ENCODE results near the gene ROR1.
"Not testable (repeated sequence)": the region's sequence is repeated elsewhere in the genome, so short reads cannot be mapped to it uniquely, and the experiment has no call there.

Gene ROR1

DNA sequence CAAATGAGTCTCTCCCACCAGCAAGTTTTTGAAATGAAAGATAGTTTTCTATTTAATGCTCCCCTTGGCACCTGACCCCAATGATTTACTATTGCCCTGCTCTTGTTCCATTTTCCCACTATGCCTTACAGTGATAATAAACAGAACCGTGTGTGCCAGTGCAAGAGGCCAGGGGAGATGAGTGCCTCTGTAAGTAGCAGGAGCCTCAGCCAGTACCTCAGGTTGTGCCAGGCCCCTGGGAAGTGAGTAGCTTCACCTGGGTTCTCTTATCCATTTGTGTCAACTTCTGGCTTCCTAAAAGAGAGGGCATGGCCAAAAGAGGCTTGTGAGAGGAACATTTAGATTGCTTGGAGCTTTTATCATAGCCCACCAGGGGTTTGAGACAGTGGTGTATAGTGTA lies 3.4 kb upstream of the ROR1 start:
- DNase-seq = no peak

DNA sequence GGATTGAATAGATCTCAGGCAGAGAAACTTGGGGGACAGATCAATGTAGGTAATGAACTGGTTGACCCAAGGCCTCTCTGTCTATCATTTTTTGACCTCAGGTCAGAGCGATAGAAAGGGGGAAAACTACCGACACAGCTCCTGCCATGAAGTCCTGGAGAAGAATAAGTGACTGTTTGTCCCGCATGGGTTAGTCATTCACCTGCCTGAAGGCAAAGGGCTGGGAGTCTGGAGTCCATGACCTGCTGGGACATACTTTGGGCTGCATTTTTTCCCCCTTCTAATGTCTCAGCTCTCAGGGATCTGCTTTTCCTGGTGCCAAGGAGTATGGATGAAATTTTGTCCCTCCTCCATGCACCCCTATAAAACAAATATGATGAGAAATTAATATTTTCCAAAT lies 1.6 kb upstream of the ROR1 start:
- no peak for DNase-seq

DNA sequence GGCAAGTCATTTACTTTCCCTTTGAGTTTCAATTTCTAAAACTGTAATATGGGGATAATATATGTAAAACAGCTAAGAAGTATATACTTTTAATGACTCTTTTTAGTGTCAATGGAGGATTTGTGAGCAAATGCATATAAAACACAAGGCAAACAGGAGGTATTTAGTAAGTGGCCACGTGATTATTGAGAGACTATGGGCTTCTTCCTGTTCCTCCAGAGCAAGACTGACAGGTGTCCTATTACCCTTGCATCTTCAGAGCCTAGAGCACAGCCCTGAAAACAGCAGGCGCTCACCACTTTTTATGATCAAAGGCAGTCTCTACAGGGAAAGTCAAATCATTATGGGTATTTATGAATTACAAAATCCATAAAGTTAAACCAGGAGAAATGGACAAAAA lies 941 bp upstream of the ROR1 start:
- DNase-seq = no peak

DNA sequence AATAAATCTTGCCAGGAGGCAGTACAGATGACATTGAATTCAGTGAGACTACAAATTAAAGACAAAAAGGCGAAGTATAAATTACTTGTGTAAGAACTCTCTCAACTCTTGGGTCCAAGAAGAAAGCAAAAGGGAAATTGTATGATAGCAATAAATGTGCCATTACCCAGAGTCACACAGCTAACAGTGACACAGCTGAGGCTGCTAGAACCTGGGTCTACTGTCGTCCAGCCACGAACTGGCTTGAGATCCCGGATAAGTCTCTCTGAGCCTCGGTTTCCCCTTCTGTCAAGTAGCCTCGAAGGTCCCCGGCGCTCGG lies 362 bp upstream of the ROR1 start:
- DNase-seq = no peak

DNA sequence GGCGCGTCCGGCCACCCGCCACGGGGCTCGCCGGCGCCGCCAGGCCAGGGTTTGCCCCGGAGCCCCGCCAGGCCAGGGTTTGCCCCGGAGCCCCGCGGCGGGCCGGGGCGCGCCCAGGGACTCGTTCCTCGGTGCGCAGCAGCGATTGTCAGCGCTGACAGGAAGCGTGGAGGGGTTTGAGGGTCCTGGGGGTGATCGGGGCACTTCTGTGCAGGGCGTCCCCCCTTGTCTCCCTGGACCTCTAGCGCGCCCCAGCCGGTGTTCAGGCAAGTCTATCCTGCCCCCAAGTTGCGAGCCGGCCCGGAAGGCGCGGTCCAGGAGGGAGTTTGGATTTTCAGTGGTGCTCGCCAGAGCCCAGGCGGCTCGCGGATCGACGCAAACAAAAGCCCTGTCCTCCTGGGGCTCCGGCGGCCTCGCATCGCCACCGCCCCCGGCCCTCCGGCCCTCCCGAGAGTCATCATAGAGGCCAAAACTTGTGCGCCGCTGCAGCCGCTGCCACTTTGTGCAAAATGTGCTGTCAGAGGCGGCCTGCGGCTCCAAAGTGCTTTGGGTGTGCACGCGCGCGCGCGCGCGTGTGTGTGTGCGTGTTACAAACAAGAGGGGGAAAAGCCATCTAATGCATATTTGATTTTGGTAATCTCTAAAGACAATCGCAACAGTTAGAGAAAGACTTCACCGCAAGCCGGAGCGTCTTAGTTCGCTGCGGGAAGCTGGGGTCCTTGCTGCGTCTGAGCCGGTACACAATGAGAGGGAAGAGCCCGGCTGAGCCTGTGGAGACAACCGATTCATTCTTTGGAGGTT lies 1.0 kb downstream of the ROR1 start:
- no peak for DNase-seq

DNA sequence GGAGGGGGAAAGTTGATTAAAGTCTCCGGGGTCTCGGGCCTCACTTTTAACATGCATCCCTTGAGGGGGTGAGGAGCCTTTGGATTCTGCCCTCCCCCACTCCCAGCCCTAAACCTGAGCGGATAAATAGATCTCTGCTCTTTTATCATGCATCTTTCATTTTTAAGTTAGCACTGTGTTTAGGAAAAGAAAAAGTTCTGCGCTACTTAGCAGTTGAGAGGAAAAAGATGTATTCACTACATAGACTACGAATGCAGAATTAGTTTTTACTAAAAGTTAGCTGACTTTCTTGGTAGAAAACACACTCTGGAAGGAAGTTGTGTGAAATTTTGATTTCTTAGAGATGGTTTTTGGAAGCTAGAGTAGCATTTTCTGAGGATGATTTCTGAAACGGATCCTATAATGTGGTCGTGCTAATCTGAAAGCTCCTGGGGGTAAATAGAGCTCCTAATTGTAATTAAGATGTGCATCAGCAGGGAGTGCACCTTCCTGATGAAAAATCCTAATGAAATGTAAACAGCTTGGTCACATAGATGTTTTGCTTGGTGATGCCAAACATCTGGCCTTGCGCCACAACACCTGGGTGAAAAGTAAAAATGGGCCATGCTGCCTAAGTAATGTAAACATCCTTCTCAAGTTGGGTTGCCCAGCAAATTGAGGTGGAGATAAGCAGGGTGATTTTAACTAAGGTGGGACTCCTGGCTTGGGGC lies 1.8 kb downstream of the ROR1 start:
- DNase-seq = no peak

DNA sequence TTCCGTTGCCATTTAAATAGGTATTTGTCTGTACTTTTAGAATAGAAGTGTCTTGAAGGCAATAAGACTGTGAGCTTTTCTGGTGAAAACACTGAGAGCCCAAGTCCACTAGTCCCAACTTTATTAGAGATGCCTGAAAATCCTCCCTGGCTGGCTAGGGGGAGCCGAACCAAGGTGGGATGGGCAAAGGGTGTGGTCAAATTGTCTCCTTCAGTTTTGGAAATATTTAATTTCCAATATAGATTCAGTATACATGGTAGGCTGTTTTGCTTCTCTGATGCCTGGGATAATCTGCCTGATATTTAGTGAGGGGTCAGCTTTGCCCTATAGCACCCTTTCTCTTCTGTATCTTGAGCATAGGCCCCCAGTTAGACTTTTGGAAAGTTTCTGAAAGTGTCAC lies 3.5 kb downstream of the ROR1 start:
- DNase-seq = no peak

DNA sequence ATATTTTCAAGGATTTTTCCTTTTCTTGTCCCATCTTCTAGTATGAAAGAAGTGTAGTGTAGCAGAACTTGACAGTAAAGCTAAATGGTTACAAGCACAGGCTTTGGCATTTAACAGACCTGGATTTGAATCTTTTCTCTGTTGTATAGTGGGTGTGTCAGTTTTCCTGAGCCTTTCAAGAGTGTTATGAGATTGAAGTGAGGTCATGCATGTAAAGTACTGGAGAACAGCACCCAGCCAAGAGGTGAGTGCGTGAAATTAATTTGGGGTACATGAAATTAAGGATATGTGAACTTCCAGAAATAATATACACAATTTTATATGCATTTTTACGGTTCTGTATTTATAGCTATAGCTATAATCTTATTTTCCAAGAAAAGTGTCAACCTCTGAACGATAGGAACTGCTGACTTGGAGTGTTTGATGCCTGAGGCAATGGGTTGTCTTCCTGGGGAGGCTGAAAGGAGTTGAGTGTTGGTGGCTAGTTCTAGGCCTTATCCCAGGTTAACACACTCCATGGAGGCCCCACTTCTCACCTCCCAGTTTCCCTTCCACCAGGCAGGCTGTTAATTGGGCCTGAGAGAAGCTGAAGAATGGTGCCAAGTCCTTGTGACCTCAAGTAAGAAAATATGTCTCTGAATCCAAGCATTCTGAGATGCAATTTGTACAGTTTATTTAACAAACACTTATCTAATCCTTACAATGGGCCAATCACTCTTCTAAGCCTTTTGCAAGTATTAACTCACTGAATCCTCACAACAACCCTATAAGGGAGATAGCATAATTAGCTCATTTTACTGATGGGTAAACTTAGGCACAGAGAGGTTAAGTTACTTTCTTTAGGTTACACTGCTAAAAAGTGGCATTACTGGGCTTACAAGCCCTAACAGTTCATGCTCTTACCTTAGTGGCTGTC lies 4.4 kb downstream of the ROR1 start:
- DNase-seq = no peak

DNA sequence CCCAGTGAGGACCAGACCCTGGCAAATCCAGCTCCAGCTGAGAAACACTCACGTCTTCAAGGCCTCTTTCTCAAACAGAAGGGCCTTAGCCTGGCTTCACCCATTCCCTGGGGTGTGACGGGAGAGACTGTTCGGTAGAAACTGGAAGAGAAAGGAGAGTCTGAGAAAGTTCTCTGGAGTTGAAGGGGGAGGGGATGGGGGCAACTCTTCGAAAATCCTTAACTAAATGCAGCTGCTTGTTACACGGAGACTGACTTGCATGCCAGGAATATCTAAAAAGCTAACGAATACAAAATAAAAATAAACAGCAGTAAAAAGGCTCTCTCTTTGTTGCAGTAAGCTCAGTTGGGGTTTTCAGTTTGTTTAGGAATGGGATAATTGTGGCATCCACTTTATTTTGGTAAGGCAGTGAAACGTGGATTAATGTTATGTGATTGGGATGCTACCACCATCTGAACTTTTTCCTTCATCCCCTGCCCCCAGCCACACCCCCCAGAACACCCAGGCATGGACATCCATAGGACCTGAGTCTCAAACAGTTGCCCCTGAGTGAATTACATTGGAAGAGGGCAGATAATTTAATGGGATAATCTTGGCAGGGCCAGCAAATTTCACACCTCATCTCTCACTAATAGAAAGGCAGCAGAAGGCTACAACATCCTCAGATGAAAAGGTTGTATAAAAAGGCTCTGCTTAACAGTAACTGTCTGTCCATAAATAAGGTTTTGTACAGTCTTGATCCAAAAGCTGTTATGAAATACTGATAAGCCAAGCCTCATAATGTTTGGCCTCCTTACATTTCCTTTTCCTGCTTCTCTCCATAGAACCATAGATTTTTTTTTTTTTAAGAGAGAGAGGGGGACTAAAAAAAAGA lies 5.8 kb downstream of the ROR1 start:
- no peak for DNase-seq

DNA sequence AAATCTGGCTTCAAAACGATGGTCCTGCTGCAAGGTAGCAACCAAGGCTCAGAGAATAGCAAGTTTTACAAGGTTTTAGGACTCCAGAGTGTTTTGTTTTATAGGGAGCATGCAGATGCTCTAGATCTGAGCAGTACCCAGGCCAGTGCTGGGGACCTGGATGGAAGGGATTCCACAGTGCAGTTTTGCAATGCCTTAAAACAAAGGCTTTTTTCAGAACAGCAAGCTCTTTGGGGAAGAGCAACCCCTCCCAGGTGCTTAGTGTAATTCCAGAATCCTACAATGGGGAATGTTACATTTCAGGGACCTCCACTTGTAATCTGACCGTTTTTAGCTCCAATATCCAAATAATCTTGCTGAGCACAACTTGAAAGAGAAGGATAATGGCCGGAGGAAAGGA lies 6.7 kb downstream of the ROR1 start:
- no peak for DNase-seq

DNA sequence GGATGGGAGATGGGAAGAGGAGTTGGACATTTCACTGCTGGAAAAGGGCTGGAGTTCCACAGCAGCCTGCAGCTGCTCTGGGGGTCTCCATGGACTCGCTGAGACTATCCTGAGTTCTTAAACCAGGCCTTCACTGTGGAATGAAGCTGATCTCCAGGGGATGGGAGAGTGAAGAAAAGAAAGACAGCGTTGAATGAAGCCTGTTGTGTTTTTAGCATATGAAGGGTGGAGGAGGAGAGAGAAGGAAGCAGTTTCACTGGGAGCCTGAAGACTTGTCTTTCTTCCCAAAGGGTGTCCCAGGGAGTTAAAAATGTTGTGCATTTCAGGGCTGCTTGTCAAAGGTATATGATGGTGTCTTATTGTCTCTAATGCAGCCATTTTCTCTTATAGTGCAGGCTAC lies 9.2 kb downstream of the ROR1 start:
- DNase-seq = no peak

DNA sequence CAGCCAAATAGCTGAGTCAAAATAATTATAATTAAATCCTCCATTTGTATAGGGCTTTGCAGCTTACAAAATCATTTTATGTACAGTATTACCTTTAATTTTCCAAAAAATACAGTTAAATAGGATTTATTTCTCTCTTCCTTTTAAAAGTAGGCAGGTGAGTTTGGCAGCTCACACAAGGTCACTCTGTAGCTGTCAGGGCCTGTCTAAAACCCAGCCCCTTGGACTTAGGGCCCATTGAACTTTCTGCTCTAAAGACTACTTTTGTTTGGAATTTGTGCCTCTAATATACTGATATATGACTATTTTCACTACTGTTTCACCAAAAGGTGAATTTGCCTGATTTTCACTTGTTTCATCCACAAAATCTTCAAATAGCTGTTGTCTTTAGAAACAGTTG lies 10.3 kb downstream of the ROR1 start:
- no peak for DNase-seq

DNA sequence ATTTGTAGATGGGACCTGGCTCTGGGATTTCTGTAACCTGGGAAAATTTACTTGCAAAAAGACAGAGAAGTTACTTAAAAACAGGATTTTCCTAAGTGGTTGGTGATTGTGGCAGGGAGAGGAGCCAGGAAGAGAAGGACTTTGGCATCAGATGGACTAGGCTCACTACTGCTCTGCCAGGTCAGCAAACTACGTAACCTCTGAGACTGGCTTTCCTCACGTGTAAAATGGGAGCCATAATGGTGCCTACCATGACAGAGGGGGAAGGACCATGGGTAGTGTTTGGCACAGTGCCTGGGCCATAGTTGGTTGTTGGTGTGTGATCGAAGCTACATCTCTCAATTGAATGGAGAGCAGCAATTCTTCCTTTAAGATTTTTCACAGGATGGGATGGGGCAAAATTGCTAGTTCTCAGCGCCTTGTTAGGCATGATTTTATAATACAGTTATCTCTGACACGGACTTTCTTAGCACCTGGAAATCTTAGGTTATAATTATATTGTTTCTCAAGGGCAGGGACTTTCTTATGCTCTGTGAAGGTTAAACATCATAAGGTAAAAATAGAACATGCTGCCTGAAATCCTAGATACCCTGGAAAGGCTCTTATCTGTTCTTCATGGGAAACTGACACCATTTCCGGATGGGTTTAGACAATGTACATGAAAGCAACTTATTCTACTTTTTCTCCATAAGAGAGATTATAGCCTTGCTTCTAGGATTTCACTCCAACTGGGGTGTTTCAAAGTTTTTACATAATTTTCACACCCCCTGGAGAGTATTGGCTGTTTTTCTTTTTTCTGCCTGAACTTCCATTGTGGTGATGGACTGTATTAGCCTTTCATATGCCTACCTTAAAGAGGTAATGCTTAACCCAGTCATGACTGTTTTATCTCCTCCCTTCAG lies 10.9 kb downstream of the ROR1 start:
- DNase-seq = no peak

DNA sequence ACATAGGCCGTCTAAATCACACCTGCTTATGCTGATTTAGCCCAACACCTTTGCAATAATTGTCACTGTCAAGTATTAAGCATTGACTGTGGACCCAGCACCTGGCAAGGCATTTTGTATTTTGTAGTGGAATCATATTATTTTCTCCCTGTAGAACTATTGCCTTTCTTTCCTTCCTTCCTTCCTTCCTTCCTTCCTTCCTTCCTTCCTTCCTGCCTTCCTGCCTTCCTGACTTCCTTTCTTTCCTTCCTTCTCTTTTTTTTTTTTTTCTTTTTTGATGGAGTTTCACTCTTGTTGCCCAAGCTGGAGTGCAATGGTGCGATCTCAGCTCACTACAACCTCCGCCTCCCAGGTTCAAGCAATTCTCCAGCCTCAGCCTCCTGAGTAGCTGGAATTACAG lies 13.5 kb downstream of the ROR1 start:
- DNase-seq = not testable (repeated sequence)

DNA sequence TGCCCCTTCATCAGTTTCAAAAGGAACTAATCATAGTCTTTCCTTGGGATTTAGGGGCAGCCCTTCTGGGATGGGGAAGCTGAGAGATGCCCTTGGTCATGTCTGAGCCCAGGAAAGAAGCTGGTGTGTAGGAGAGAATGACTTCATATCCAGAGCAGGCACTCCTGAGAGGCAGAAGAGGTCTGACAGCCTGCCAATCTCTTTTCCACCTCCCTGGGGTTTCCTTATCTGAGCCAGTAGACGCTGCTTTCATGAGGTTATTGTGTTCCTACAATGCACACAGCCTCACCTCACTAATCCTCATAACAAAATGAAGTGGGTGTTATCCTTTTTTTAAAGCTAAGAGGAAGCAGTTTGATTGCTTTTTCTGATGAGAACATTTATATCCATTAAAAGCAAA lies 14.1 kb downstream of the ROR1 start:
- no peak for DNase-seq

DNA sequence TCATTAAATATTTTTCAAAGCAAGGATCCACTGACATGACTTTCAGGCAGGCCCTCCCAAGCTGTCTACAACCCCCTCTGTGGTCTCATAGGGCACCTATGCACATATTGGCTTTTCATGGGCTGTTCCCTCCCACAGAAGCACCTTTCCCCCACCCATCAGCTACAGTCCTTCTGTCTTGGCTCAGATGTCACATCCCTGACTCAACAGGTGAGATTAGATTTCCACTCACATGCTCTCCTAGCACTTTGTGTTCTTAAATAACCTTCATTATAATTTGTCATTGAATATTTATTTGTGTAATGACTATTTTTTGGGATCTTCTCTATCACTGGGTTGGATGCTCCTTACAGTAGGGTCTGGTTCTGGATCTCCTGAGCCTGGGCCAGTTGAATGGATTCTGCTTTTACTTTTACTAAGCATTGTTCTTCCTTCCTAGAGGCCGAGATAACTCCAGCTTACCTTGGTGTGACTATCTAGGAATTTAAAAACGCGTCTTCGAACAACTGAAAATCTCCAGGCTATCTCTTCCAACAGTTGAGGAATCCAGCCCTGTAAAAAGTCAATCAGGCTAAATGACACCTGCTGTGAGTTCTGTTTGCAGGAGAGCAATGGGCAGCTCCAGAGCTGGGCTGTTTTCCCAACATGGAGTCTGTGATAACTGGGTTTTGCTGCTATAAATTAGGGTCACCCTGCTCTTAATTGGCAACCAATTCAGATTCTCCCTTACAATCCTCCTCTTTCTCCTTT lies 16.2 kb downstream of the ROR1 start:
- DNase-seq = no peak

DNA sequence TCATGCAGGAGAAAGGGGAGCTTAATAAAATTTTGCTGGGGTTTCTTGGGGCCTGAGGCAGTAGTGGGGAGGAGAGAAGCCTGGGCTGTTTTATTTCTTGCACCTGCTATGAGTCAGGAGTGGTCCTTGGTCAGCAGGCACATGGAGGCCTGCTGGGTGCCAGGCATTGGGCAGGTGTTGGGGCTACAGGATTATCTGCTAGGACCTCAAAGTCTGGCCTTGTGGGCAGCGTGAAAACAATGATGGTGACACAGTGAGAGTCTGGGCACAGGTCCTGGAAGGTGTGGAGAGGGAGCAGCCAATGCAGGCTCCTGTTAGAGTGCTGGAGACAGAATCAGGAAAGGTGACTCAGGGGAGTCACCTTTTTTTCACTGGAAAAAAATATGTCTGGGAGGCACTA lies 17.2 kb downstream of the ROR1 start:
- DNase-seq = no peak

DNA sequence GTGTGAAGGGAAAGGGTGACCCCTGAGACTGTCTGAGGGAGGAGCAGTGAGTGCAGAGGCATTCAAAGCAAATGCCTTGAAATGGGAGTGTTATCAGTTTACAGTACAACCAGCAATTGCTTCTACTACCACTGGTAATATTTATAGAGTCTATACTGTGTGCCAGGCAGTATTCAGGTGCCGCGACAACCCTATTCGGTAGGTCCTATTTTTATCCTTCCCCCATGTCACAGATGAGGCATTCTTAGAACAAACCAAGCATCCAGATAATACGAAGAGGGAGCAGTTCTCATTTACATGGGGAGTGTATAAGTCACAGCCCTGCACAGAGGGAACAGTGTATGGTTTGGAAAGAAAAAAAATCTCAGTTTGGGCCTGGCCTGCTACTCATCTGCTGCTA lies 18.3 kb downstream of the ROR1 start:
- no peak for DNase-seq

DNA sequence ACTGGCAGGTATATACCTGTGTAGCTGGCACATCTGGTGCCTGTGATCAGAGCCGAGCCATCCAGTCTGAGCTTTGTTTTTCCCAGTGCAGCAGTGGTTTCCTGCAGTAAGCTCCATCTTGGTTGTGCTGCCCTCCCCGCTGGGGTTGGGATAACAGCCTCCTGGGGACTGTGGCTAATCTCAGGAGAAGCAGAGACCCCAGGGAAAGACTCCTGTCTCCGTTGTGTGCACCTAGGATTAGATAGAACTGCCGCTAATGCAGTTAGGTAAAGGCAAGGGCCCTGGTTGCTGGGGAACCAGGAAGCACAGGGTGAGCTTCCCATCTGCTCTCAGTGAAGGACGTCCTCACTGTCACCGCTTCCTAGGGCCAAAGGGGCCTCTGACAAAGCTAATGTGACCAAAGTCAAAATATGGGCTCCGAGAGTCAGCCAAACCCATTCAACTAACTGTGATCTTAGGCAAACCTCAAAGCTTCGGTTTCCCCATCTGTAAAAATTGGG lies 20.0 kb downstream of the ROR1 start:
- no peak for DNase-seq

DNA sequence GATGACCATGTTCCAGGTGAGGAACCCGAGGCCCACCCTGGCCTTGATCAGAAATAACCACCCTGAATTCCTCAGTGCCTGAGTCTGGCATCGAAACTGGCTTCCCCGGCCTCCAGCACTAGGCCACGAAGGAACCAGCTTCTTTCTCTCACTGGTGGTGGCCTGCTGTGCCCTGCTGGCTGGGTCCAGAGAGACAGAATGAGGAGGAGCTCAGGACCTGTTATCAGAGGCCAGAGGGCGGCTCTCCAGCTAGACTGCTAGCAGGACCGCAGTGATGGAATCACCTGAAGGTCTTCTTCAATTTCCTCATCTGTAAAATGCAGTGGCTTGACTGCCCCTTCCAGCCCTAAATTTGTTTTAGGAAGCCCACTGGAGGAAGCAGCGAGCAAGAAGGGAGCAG lies 20.5 kb downstream of the ROR1 start:
- no peak for DNase-seq

DNA sequence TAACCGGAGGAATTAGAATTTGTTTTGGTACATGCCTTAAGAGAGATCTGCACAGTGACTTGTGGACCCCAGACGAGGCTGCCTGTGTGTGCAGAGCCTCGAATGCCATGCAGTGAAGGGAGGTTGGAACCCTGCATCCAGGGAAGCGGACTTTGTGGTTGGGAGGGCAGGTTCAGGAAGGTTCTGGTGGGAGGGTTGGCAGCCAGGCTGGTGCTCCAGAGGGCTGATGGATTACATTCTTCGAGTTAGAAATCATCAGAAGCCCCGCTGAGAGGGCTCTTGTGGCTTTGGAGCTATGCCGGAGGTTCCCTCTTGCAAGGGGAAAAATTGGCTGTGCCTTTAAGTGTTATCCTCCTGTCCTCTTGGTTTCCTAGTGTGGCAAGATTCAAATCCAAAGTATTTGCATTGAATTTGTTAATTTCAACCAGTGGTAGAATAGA lies 21.1 kb downstream of the ROR1 start:
- no peak for DNase-seq
